Measurements from ENCODE around the gene VTI1A. TPM values are rescaled to one million over a fixed set of nuclear protein-coding genes. Genes with fewer than 3 reads are reported as not detected.

The VTI1A gene
- total and polyA plus RNA-seq, 2 of the 8 experiments (the other 6 are each of a cell fraction or from before 2014, with no cell fraction given), result 6.0 to 20.0 TPM

DNA sequence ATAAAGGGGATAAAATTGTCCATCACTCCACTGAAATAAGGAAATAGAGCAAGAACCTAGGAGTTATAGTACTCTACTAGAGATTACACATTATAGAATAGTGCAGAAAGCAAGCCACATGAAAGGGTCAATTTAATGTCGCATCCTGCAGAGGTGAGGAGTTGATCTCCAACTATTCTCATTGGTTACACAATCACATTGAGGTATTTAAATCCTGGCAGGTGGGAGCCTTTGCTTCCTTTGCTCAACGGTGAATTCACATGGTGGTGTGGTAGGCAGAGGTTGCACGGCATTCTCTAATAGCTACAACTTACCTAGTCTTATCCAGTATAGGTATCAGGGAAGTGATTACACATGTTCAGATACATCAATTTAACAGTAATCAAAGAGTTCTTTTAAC is 304.6 kb downstream of the VTI1A start (continued):
- TF ChIP-seq, protein P1, sequence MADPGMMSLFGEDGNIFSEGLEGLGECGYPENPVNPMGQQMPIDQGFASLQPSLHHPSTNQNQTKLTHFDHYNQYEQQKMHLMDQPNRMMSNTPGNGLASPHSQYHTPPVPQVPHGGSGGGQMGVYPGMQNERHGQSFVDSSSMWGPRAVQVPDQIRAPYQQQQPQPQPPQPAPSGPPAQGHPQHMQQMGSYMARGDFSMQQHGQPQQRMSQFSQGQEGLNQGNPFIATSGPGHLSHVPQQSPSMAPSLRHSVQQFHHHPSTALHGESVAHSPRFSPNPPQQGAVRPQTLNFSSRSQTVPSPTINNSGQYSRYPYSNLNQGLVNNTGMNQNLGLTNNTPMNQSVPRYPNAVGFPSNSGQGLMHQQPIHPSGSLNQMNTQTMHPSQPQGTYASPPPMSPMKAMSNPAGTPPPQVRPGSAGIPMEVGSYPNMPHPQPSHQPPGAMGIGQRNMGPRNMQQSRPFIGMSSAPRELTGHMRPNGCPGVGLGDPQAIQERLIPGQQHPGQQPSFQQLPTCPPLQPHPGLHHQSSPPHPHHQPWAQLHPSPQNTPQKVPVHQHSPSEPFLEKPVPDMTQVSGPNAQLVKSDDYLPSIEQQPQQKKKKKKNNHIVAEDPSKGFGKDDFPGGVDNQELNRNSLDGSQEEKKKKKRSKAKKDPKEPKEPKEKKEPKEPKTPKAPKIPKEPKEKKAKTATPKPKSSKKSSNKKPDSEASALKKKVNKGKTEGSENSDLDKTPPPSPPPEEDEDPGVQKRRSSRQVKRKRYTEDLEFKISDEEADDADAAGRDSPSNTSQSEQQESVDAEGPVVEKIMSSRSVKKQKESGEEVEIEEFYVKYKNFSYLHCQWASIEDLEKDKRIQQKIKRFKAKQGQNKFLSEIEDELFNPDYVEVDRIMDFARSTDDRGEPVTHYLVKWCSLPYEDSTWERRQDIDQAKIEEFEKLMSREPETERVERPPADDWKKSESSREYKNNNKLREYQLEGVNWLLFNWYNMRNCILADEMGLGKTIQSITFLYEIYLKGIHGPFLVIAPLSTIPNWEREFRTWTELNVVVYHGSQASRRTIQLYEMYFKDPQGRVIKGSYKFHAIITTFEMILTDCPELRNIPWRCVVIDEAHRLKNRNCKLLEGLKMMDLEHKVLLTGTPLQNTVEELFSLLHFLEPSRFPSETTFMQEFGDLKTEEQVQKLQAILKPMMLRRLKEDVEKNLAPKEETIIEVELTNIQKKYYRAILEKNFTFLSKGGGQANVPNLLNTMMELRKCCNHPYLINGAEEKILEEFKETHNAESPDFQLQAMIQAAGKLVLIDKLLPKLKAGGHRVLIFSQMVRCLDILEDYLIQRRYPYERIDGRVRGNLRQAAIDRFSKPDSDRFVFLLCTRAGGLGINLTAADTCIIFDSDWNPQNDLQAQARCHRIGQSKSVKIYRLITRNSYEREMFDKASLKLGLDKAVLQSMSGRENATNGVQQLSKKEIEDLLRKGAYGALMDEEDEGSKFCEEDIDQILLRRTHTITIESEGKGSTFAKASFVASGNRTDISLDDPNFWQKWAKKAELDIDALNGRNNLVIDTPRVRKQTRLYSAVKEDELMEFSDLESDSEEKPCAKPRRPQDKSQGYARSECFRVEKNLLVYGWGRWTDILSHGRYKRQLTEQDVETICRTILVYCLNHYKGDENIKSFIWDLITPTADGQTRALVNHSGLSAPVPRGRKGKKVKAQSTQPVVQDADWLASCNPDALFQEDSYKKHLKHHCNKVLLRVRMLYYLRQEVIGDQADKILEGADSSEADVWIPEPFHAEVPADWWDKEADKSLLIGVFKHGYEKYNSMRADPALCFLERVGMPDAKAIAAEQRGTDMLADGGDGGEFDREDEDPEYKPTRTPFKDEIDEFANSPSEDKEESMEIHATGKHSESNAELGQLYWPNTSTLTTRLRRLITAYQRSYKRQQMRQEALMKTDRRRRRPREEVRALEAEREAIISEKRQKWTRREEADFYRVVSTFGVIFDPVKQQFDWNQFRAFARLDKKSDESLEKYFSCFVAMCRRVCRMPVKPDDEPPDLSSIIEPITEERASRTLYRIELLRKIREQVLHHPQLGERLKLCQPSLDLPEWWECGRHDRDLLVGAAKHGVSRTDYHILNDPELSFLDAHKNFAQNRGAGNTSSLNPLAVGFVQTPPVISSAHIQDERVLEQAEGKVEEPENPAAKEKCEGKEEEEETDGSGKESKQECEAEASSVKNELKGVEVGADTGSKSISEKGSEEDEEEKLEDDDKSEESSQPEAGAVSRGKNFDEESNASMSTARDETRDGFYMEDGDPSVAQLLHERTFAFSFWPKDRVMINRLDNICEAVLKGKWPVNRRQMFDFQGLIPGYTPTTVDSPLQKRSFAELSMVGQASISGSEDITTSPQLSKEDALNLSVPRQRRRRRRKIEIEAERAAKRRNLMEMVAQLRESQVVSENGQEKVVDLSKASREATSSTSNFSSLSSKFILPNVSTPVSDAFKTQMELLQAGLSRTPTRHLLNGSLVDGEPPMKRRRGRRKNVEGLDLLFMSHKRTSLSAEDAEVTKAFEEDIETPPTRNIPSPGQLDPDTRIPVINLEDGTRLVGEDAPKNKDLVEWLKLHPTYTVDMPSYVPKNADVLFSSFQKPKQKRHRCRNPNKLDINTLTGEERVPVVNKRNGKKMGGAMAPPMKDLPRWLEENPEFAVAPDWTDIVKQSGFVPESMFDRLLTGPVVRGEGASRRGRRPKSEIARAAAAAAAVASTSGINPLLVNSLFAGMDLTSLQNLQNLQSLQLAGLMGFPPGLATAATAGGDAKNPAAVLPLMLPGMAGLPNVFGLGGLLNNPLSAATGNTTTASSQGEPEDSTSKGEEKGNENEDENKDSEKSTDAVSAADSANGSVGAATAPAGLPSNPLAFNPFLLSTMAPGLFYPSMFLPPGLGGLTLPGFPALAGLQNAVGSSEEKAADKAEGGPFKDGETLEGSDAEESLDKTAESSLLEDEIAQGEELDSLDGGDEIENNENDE (IDR thresholded peaks at IDR 0.05; ENCODE audit: insufficient replicate concordance, low read length), result no peak
- TF ChIP-seq SUZ12 (IDR thresholded peaks at IDR 0.05; ENCODE audit: low read length), result no peak
- no peak for TF ChIP-seq CBX5 (IDR thresholded peaks at IDR 0.05; ENCODE audit: low read depth, low read length)
- no peak for TF ChIP-seq TCF12 (IDR thresholded peaks at IDR 0.05; ENCODE audit: low read depth, low read length)
- TF ChIP-seq RBBP5 (IDR thresholded peaks at IDR 0.05; ENCODE audit: borderline replicate concordance, low read depth, low read length), result no peak
